HG03108 (cell line): Measurements from ENCODE around the gene DAGLA.

Experiments used
- ATAC-seq: cut with Tn5 transposase; IDR thresholded peaks from one replicate; pipeline ENCODE4 v1.9.1; 2021; ENCODE audit warnings: moderate library complexity; ENCODE audit not compliant: unreplicated experiment

Gene DAGLA

GRCh38 chr11:61778357-61778886, 98.2 kb downstream of the DAGLA start:
- no peak for ATAC-seq

- ATAC-seq: no peak
Observed at GRCh38 chr11:61778920-61779650, 98.9 kb downstream of the DAGLA start.

- no peak for ATAC-seq
Observed at GRCh38 chr11:61779666-61780525, 99.7 kb downstream of the DAGLA start.

GRCh38 chr11:61780581-61781162, 100.5 kb downstream of the DAGLA start:
- no peak for ATAC-seq

GRCh38 chr11:61781585-61781984, 101.4 kb downstream of the DAGLA start:
- no peak for ATAC-seq

GRCh38 chr11:61782299-61782698, 102.1 kb downstream of the DAGLA start:
- ATAC-seq: no peak

- ATAC-seq: no peak
Observed at GRCh38 chr11:61782841-61783240, 102.7 kb downstream of the DAGLA start.

- ATAC-seq: no peak
Observed at GRCh38 chr11:61783717-61784505, 103.7 kb downstream of the DAGLA start.

GRCh38 chr11:61784506-61784805, 104.3 kb downstream of the DAGLA start:
- no peak for ATAC-seq

GRCh38 chr11:61785837-61786402, 105.7 kb downstream of the DAGLA start:
- no peak for ATAC-seq

GRCh38 chr11:61787928-61788491, 107.8 kb downstream of the DAGLA start:
- ATAC-seq: no peak

GRCh38 chr11:61791737-61792309, 111.6 kb downstream of the DAGLA start:
- ATAC-seq: no peak

GRCh38 chr11:61792310-61793082, 112.3 kb downstream of the DAGLA start, which contains the start of the genes FEN1 and TMEM258:
Gene FEN1 (plus strand): TSS chr11:61792911. CDS start chr11:61795362, 2,451 bp downstream.
Gene TMEM258 (minus strand): TSS chr11:61792599. CDS start chr11:61792558, 41 bp downstream.
- peak; percentile 74 for ATAC-seq

- ATAC-seq: no peak
Observed at GRCh38 chr11:61793083-61793828, 113.1 kb downstream of the DAGLA start.

GRCh38 chr11:61793829-61794204, 113.6 kb downstream of the DAGLA start:
- no peak for ATAC-seq

- no peak for ATAC-seq
Observed at GRCh38 chr11:61794579-61794978, 114.4 kb downstream of the DAGLA start.

GRCh38 chr11:61795459-61795858, 115.3 kb downstream of the DAGLA start:
- ATAC-seq: no peak

GRCh38 chr11:61795876-61796526, 115.8 kb downstream of the DAGLA start:
- ATAC-seq: no peak
